GM12878 (cell line): ENCODE measurements around the gene SLU7. TPM values are rescaled to one million over a fixed set of nuclear protein-coding genes. Genes with fewer than 3 reads are reported as not detected.

Experiments used
- ATAC-seq: fragments of 200-7000 bp; cut with Tn5 transposase; 3 replicates; pipeline ENCODE4 v1.9.1; 2020; ENCODE audit warnings: mild to moderate bottlenecking, moderate library complexity
- BruUV-seq: library from RNA; stranded (reverse); fragments of 400-500 nt; replicated peaks from 2 replicates; lab custom pipeline; 2021; lab: Mats Ljungman, UMichigan
- CTCF ChIA-PET: fragments of 300-600 bp; sonication (Branson Sonifier 250); formaldehyde crosslinking; extraction: SDS; loops from one replicate; lab custom pipeline; 2021; ENCODE audit warnings: inconsistent platforms; lab: Yijun Ruan, JAX
- POLR2A ChIA-PET: fragments of 350-600 bp; formaldehyde crosslinking; extraction: SDS; loops from one replicate; lab custom pipeline; 2021; ENCODE audit warnings: inconsistent platforms; lab: Charles Lee
- RAD21 ChIA-PET: fragments of 300-600 bp; sonication (Branson Sonifier 250); formaldehyde crosslinking; loops from one replicate; lab custom pipeline; 2023; ENCODE audit warnings: antibody characterized with exemption; ENCODE audit not compliant: unreplicated experiment; lab: Charles Lee
- SMC1A ChIA-PET: fragments of 300-600 bp; sonication (Branson Sonifier 250); formaldehyde crosslinking; loops from one replicate; lab custom pipeline; 2023; ENCODE audit not compliant: unreplicated experiment, uncharacterized antibody; lab: Charles Lee
- DNase-seq: peaks from one replicate; pipeline ENCODE4 v3.0.0-alpha.2; 2011; ENCODE audit warnings: low read depth, low spot score
- FAIRE-seq: peaks from 3 replicates; lab custom pipeline; 2011; peaks lifted over from hg19 to GRCh38; lab: Jason Lieb, UNC
- H2AFZ ChIP-seq: 2 replicates; pipeline ENCODE4 v1.6.0; 2011; ENCODE audit warnings: low read depth, low read length, control low read depth; ENCODE audit not compliant: control insufficient read depth
- H3K27ac ChIP-seq: 2 replicates; pipeline ENCODE4 v1.5.1; 2011; ENCODE audit warnings: control low read depth; ENCODE audit not compliant: control insufficient read depth, insufficient read depth
- H3K27me3 ChIP-seq, 2 experiments: replicated peaks in 1 of 2; 2 replicates each; pipeline versions ENCODE4 v1.6.0 to v1.6.1; 2011; ENCODE audit warnings: low read length in 1 of 2; ENCODE audit not compliant: control insufficient read depth in 2 of 2, insufficient read depth in 2 of 2
- H3K36me3 ChIP-seq, 2 experiments: 2 replicates each; pipeline ENCODE4 v1.5.1; 2011; ENCODE audit warnings: low read length in 1 of 2; ENCODE audit not compliant: control insufficient read depth in 2 of 2, insufficient read depth in 2 of 2
- H3K4me1 ChIP-seq: 2 replicates; pipeline ENCODE4 v1.6.1; 2011; ENCODE audit warnings: mild to moderate bottlenecking, low read length, moderate library complexity, mixed read lengths; ENCODE audit not compliant: control insufficient read depth, insufficient read depth
- H3K4me2 ChIP-seq: 2 replicates; pipeline ENCODE4 v1.6.0; 2011; ENCODE audit warnings: control low read depth; ENCODE audit not compliant: control insufficient read depth, insufficient read depth
- H3K4me3 ChIP-seq: fragments of 200-600 bp; sonication (generic); 2 replicates; pipeline ENCODE4 v1.5.1; 2016
- H3K79me2 ChIP-seq: 2 replicates; pipeline ENCODE4 v1.6.0; 2011; ENCODE audit warnings: low read length; ENCODE audit not compliant: control insufficient read depth, insufficient read depth
- H3K9ac ChIP-seq: 2 replicates; pipeline ENCODE4 v1.8.0; 2011; ENCODE audit warnings: low read length, control low read depth, mixed read lengths; ENCODE audit not compliant: control insufficient read depth, insufficient read depth
- H3K9me3 ChIP-seq: replicated peaks from 3 replicates; pipeline ENCODE4 v1.5.1; 2011; ENCODE audit warnings: mild to moderate bottlenecking, low read length; ENCODE audit not compliant: control insufficient read depth, insufficient read depth
- H4K20me1 ChIP-seq: 2 replicates; pipeline ENCODE4 v1.6.0; 2011; ENCODE audit not compliant: control insufficient read depth, insufficient read depth
- BACH1 ChIP-seq: fragments of 450-650 bp; IDR thresholded peaks from 2 replicates; pipeline ENCODE4 v1.6.1; 2017; ENCODE audit warnings: mild to moderate bottlenecking, borderline replicate concordance
- EGR1 ChIP-seq, 2 experiments: IDR thresholded peaks; 1 replicate in 1 of 2; 2 replicates in 1 of 2; pipeline ENCODE4 v1.6.1; 2011 to 2012; ENCODE audit warnings: low read depth in 2 of 2, low read length in 2 of 2, borderline replicate concordance in 1 of 2, mild to moderate bottlenecking in 1 of 2, moderate library complexity in 1 of 2
- IRF3 ChIP-seq: fragments of 450-650 bp; IDR thresholded peaks from 2 replicates; pipeline ENCODE4 v1.6.1; 2014; ENCODE audit warnings: mild to moderate bottlenecking
- KDM1A ChIP-seq: fragments of 200-600 bp; sonication (generic); IDR thresholded peaks from 2 replicates; pipeline ENCODE4 v1.6.1; 2016; ENCODE audit warnings: borderline replicate concordance
- MAX ChIP-seq: IDR thresholded peaks from 2 replicates; pipeline ENCODE4 v1.6.1; 2012; ENCODE audit warnings: low read depth, low read length, improper control_type of control experiment
- NFYA ChIP-seq: IDR thresholded peaks from 2 replicates; pipeline ENCODE4 v1.6.1; 2011; ENCODE audit warnings: low read depth, mild to moderate bottlenecking, low read length, improper control_type of control experiment, borderline replicate concordance
- PAX5 ChIP-seq: IDR thresholded peaks from 2 replicates; pipeline ENCODE4 v1.6.1; 2011; ENCODE audit warnings: low read depth, low read length, borderline replicate concordance
- RELB ChIP-seq: fragments of 450-650 bp; IDR thresholded peaks from 2 replicates; pipeline ENCODE4 v1.6.1; 2017; ENCODE audit warnings: low read depth, mild to moderate bottlenecking, moderate library complexity
- TAF1 ChIP-seq: IDR thresholded peaks from 2 replicates; pipeline ENCODE4 v1.6.1; 2011; ENCODE audit warnings: mild to moderate bottlenecking, low read depth, low read length, borderline replicate concordance
- YY1 ChIP-seq: IDR thresholded peaks from 2 replicates; pipeline ENCODE4 v1.6.1; 2011; ENCODE audit warnings: low read depth, mild to moderate bottlenecking, low read length
- ZBED1 ChIP-seq: IDR thresholded peaks from 2 replicates; pipeline ENCODE4 v1.6.1; 2016; ENCODE audit warnings: borderline replicate concordance
- WGBS: methylation state at CpG from one replicate; pipeline ENCODE4 v1.1.6; 2016; ENCODE audit warnings: low lambda C conversion rate; ENCODE audit not compliant: insufficient replicate concordance, insufficient coverage; ENCODE audit errors: missing lambda C conversion rate; 5-methylcytosine and 5-hydroxymethylcytosine counted together
- in situ Hi-C: fragments of 300-500 bp; cut with MboI; formaldehyde crosslinking; loops from 9 replicates; pipeline ENCODE4 v1.14.3; 2018; ENCODE audit warnings: mixed read lengths
- intact Hi-C: fragments of 100-400 bp; cut with micrococcal nuclease; formaldehyde crosslinking; loops from one replicate; pipeline ENCODE4 v1.14.2; 2022; ENCODE audit not compliant: unreplicated experiment
- polyA plus RNA-seq, 11 experiments: library from polyadenylated mRNA; depleted of rRNA in 4 of 11; unstranded in 6 of 11; stranded (reverse) in 5 of 11; fragments of >200 nt; fragmentation: Nextera tagmentation in 4 of 11; fragmentation: Illumina TruSeq in 1 of 11; extraction: Ambion mirVana in 4 of 11; extraction: Trizol in 1 of 11; gene quantifications; 1 replicate in 1 of 11; 2 replicates in 10 of 11; pipeline versions ENCODE4 v1.2.1 to v1.2.3, GENCODE V29; 2011 to 2016; ENCODE audit warnings: inconsistent platforms in 2 of 11, missing spikeins in 2 of 11, low read depth in 1 of 11
- total RNA-seq, 4 experiments: library from RNA; depleted of rRNA in 3 of 4; stranded (reverse); fragments of >200 nt in 3 of 4; fragmentation: Illumina TruSeq in 1 of 4; extraction: Trizol in 1 of 4; gene quantifications; 2 replicates each; pipeline versions ENCODE4 v1.2.1 to v1.2.3, GENCODE V29; 2013 to 2021

SLU7 gene
- total and polyA plus RNA-seq, 10 of the 15 experiments (the other 5 are each of a cell fraction or from before 2014, with no cell fraction given) = 32.7 to 55.2 (median 46.6) TPM

- peak overlapping the region; percentile 14 for H3K9ac ChIP-seq
- DNase-seq = no peak
- no peaks in the 10 kb centered on the region for H3K27me3 ChIP-seq
- H3K9me3 ChIP-seq = no peaks in the 10 kb centered on the region; the same call in 2 of the 3 replicates
- FAIRE-seq = no peak
- no TSS peak for BruUV-seq
- peaks cover 4% of the 10 kb centered on the region for H3K79me2 ChIP-seq
- peaks cover 53% of the 10 kb centered on the region for H3K4me1 ChIP-seq
- no peak for ATAC-seq
- peak overlapping the region; percentile 62 for H2AFZ ChIP-seq
- POLR2A ChIA-PET = interaction anchor here (1.0 to 3.9 kb wide), 3 partner anchors 9 to 33 kb away, joined by 3 to 15 read pairs (median 10); partner anchors contain the start of gene PTTG1
- peak overlapping the region; percentile 35; the same call in 1 of the 2 replicates for H3K4me3 ChIP-seq
- CTCF ChIA-PET = interaction anchor here (0.6 kb wide), 1 partner anchor 34 kb away, joined by 6 read pairs; the partner anchor contains the start of gene PTTG1
- H3K27ac ChIP-seq = peak overlapping the region; percentile 71
- TF ChIP-seq IRF3 (no peak), TAF1 (peak; percentile 11; the same call in 1 of the 2 replicates), KDM1A (no peak), MAX (no peak), ZBED1 (no peak), YY1 (no peak), RELB (peak; percentile 53; the same call in 1 of the 2 replicates), EGR1 (IDR thresholded peaks at IDR 0.05; ENCODE audit: borderline replicate concordance in 1 of 2, low read depth in 2 of 2, low read length in 2 of 2) (no peak), NFYA (no peak), BACH1 (no peak), PAX5 (no peak)
- in situ Hi-C loops (no loop called here), intact Hi-C loops (no loop called here)
- RAD21 ChIA-PET = interaction anchor here (1.0 to 4.0 kb wide), 2 partner anchors 8 to 10 kb away, joined by 3 to 11 read pairs; no protein-coding TSS in a partner anchor
- no peaks in the 10 kb centered on the region for H4K20me1 ChIP-seq
- peak overlapping the region; percentile 56 for H3K4me2 ChIP-seq
- no peaks in the 10 kb centered on the region for H3K36me3 ChIP-seq
- SMC1A ChIA-PET = interaction anchor here (1.0 kb wide), 1 partner anchor 8 kb away, joined by 3 read pairs; no protein-coding TSS in a partner anchor
- WGBS = 37% methylated on average over 4 of the region's 4 CpGs
Measured at GRCh38 chr5:160455600-160455999, 36.7 kb upstream of the SLU7 start.
